ENCODE results near the gene NEK7.

The NEK7 gene

GRCh38 chr1:198264282-198264681 is 107.5 kb downstream of the NEK7 start:
- DNase-seq: no peak

GRCh38 chr1:198265073-198265661 is 108.4 kb downstream of the NEK7 start:
- DNase-seq: no peak

- DNase-seq: no peak
These were observed 110.3 kb downstream of the NEK7 start for GRCh38 chr1:198267056-198267455.

GRCh38 chr1:198267921-198268320 is 111.1 kb downstream of the NEK7 start:
- no peak for DNase-seq

- DNase-seq: no peak
These were observed 112.2 kb downstream of the NEK7 start for GRCh38 chr1:198268784-198269645.

GRCh38 chr1:198269646-198269940 is 112.8 kb downstream of the NEK7 start:
- no peak for DNase-seq

- no peak for DNase-seq
These were observed 113.6 kb downstream of the NEK7 start for GRCh38 chr1:198270273-198270828.

- no peak for DNase-seq
These were observed 114.7 kb downstream of the NEK7 start for GRCh38 chr1:198271467-198271866.

GRCh38 chr1:198272492-198272891 is 115.7 kb downstream of the NEK7 start:
- DNase-seq: no peak

- no peak for DNase-seq
These were observed 117.0 kb downstream of the NEK7 start for GRCh38 chr1:198273748-198274295.

GRCh38 chr1:198275597-198275996 is 118.8 kb downstream of the NEK7 start:
- DNase-seq: no peak

- DNase-seq: no peak
These were observed 119.4 kb downstream of the NEK7 start for GRCh38 chr1:198276241-198276640.

- DNase-seq: no peak
These were observed 122.1 kb downstream of the NEK7 start for GRCh38 chr1:198278943-198279342.

- DNase-seq: no peak
These were observed 123.3 kb downstream of the NEK7 start for GRCh38 chr1:198280080-198280479.

- DNase-seq: no peak
These were observed 125.1 kb downstream of the NEK7 start for GRCh38 chr1:198281911-198282310.

GRCh38 chr1:198283222-198283621 is 126.4 kb downstream of the NEK7 start:
- DNase-seq: no peak

- no peak for DNase-seq
These were observed 131.1 kb downstream of the NEK7 start for GRCh38 chr1:198287916-198288315.

GRCh38 chr1:198290089-198290683 is 133.4 kb downstream of the NEK7 start:
- DNase-seq: no peak

GRCh38 chr1:198291036-198291435 is 134.2 kb downstream of the NEK7 start:
- DNase-seq: no peak

GRCh38 chr1:198291924-198292323 is 135.1 kb downstream of the NEK7 start:
- no peak for DNase-seq

- no peak for DNase-seq
These were observed 138.4 kb downstream of the NEK7 start for GRCh38 chr1:198295225-198295624.

GRCh38 chr1:198295971-198296370 is 139.2 kb downstream of the NEK7 start:
- no peak for DNase-seq

GRCh38 chr1:198297281-198297680 is 140.5 kb downstream of the NEK7 start:
- no peak for DNase-seq

- no peak for DNase-seq
These were observed 141.8 kb downstream of the NEK7 start for GRCh38 chr1:198298640-198299039.

Measured in GOT3 (cell line).